Gastrocnemius medialis (tissue), 4 donors: ENCODE results near the gene DCAF6. TPM values are rescaled to one million over a fixed set of nuclear protein-coding genes. Genes with fewer than 3 reads are reported as not detected.
A peak's percentile ranks its signal among the peaks of the same experiment; 100 is the strongest.

Experiments used
- ATAC-seq, 2 donors: fragments of 150-250 bp; one replicate each; pipeline ENCODE4 v1.9.1; 2016
- DNase-seq, 2 donors: peaks; one replicate each; pipeline ENCODE4 v3.0.0-alpha.2; 2019
- H3K27ac ChIP-seq, 4 donors: fragments of 200-600 bp; sonication (generic); 1 replicate in 1 of 4; 2 replicates in 3 of 4; pipeline ENCODE4 v1.5.1; 2016 to 2018; ENCODE audit warnings: mild to moderate bottlenecking in 2 of 4, moderate library complexity in 1 of 4
- H3K27me3 ChIP-seq, 3 donors: fragments of 200-600 bp; sonication (generic) in 2 of 3; 1 replicate in 1 of 3; 2 replicates in 2 of 3; pipeline versions ENCODE4 v1.5.1 to v1.6.0; 2016 to 2019; ENCODE audit warnings: mild to moderate bottlenecking in 1 of 3, moderate library complexity in 1 of 3
- H3K36me3 ChIP-seq, 2 donors: fragments of 200-600 bp; sonication (generic) in 1 of 2; one replicate each; pipeline ENCODE4 v1.5.1; 2017 to 2018
- H3K4me1 ChIP-seq, 2 donors: fragments of 200-600 bp; sonication (generic) in 1 of 2; one replicate each; pipeline ENCODE4 v1.5.1; 2016 to 2017; ENCODE audit warnings: mild to moderate bottlenecking in 2 of 2
- H3K4me3 ChIP-seq, 4 donors: fragments of 200-600 bp; sonication (generic) in 3 of 4; 1 replicate in 1 of 4; 2 replicates in 3 of 4; pipeline ENCODE4 v1.5.1; 2016 to 2019; ENCODE audit warnings: mild to moderate bottlenecking in 2 of 4
- H3K9me3 ChIP-seq, 3 donors: fragments of 200-600 bp; sonication (generic) in 2 of 3; 1 replicate in 1 of 3; 2 replicates in 2 of 3; pipeline ENCODE4 v1.5.1; 2016 to 2019
- POLR2A ChIP-seq, 2 donors: fragments of 450-650 bp; IDR thresholded peaks; one replicate each; pipeline ENCODE4 v1.6.1; 2017; ENCODE audit warnings: antibody characterized with exemption in 2 of 2, mild to moderate bottlenecking in 2 of 2, moderate library complexity in 2 of 2
- in situ Hi-C, 4 donors: fragments of 200-750 bp; cut with MboI; loops; one replicate each; pipeline versions ENCODE4 v1.15.0 to v1.8.0; 2017; ENCODE audit warnings: low sequenced_read_pairs in 4 of 4
- intact Hi-C: fragments of 100-400 bp; cut with DNase I; formaldehyde crosslinking; loops from one replicate; pipeline ENCODE4 v1.15.1; 2023; ENCODE audit warnings: low total_unique reads
- total RNA-seq, 4 donors: library from RNA; depleted of rRNA; stranded (reverse); fragments of >200 nt; gene quantifications; one replicate each; pipeline versions ENCODE4 v1.1.0 to v1.2.3, GENCODE V29; 2016
- TF ChIP-seq, protein P1 (sequence below), 5 experiments: fragments of 450-650 bp in 3 of 5; fragments of 200-600 bp in 2 of 5; sonication (generic) in 2 of 5; IDR thresholded peaks in 4 of 5; conservative IDR thresholded peaks in 1 of 5; 1 replicate in 4 of 5; 2 replicates in 1 of 5; pipeline ENCODE4 v1.5.1; 2016 to 2019; ENCODE audit warnings: antibody characterized with exemption in 5 of 5, mild to moderate bottlenecking in 3 of 5, moderate library complexity in 3 of 5

DCAF6 gene
- total RNA-seq, 4 donors from 2014 or later: 365 to 466 (median 389) TPM

DNA sequence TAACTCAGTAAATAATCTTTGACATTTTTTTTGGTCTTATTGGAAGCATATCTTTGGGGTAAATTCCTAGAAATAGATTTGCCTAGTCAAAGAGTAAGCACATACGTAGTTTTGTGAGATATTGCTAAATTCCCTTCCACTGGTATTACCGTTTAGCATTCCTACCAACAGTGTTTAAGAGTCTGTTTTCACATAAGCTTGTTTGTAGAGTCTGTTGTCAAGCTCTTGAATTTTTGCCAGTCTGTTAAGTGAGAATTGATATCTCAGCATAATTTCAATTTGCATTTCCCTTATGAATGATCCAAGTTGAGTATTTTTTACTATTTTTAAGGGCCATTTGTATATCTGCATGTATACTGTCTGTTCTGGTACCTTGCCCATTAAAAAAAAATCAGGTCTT lies 37.3 kb downstream of the DCAF6 start:
- TF ChIP-seq POLR2A (IDR thresholded peaks at IDR 0.05): no peak
- TF ChIP-seq, protein P1, sequence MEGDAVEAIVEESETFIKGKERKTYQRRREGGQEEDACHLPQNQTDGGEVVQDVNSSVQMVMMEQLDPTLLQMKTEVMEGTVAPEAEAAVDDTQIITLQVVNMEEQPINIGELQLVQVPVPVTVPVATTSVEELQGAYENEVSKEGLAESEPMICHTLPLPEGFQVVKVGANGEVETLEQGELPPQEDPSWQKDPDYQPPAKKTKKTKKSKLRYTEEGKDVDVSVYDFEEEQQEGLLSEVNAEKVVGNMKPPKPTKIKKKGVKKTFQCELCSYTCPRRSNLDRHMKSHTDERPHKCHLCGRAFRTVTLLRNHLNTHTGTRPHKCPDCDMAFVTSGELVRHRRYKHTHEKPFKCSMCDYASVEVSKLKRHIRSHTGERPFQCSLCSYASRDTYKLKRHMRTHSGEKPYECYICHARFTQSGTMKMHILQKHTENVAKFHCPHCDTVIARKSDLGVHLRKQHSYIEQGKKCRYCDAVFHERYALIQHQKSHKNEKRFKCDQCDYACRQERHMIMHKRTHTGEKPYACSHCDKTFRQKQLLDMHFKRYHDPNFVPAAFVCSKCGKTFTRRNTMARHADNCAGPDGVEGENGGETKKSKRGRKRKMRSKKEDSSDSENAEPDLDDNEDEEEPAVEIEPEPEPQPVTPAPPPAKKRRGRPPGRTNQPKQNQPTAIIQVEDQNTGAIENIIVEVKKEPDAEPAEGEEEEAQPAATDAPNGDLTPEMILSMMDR (IDR thresholded peaks at IDR 0.05 in 4 of 5, conservative IDR thresholded peaks at IDR 0.05 in 1 of 5): no peak
- H3K27ac ChIP-seq: peak overlapping the region in 3 of 4 donors; percentile 11 to 18 (median 18)
- H3K4me1 ChIP-seq: peaks cover 5 to 15% of the 10 kb centered on the region in 2 donors
- no peaks in the 10 kb centered on the region for H3K27me3 ChIP-seq
- in situ Hi-C loops (no loop called here), intact Hi-C loops (no loop called here)
- H3K36me3 ChIP-seq: peaks cover 0 to 24% of the 10 kb centered on the region in 2 donors
- H3K4me3 ChIP-seq: no peak overlapping the region
- H3K9me3 ChIP-seq: no peaks in the 10 kb centered on the region
- DNase-seq (no peak), ATAC-seq (no peak)

DNA sequence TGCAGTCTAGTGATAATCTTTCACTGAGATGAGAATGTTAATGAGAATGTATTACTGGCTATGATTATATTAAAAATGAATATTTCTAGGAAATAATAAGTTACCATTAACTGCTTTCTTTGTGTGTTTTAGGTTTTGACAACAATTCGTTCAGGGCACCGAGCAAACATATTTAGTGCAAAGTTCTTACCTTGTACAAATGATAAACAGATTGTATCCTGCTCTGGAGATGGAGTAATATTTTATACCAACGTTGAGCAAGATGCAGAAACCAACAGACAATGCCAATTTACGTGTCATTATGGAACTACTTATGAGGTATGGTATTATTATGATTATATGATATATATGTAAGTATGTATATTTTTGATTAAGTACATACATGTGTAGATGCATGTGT lies 38.2 kb downstream of the DCAF6 start:
- H3K4me3 ChIP-seq: no peak overlapping the region
- DNase-seq (no peak), ATAC-seq (no peak)
- H3K36me3 ChIP-seq: peaks cover 0 to 24% of the 10 kb centered on the region in 2 donors
- no peaks in the 10 kb centered on the region for H3K27me3 ChIP-seq
- no peaks in the 10 kb centered on the region for H3K9me3 ChIP-seq
- intact Hi-C loops (no loop called here), in situ Hi-C loops (no loop called here)
- H3K4me1 ChIP-seq: peaks cover 5 to 15% of the 10 kb centered on the region in 2 donors
- TF ChIP-seq POLR2A (IDR thresholded peaks at IDR 0.05): no peak
- TF ChIP-seq, protein P1 (IDR thresholded peaks at IDR 0.05 in 4 of 5, conservative IDR thresholded peaks at IDR 0.05 in 1 of 5): no peak
- no peak overlapping the region for H3K27ac ChIP-seq

DNA sequence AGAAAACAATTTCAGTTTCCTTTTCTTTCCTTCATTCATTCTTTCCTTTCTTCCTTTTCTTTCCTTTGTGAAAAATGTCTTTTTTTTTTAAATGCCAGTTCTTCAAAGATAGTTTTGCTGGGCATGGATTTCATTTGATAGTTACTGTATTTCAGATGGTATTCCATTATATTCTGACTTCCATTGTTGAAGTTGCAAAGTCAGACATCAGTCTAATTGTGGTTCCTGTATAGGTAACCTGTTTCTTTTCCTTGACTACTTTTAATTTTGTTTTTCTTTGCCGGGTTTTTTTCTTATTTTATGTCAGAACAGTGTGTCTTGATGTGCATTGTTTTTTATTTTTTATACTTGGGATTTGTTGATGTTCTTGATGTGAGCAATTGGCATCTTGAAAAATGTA lies 40.8 kb downstream of the DCAF6 start:
- DNase-seq (no peak), ATAC-seq (no peak)
- Histone ChIP-seq H3K4me3 (no peak overlapping the region), H3K27ac (no peak overlapping the region), H3K4me1 (peaks cover 5 to 15% of the 10 kb centered on the region in 2 donors), H3K36me3 (peaks cover 0 to 24% of the 10 kb centered on the region in 2 donors), H3K27me3 (no peaks in the 10 kb centered on the region), H3K9me3 (no peaks in the 10 kb centered on the region)
- no peak for TF ChIP-seq POLR2A (IDR thresholded peaks at IDR 0.05)
- TF ChIP-seq, protein P1 (IDR thresholded peaks at IDR 0.05 in 4 of 5, conservative IDR thresholded peaks at IDR 0.05 in 1 of 5): no peak
- in situ Hi-C loops: no loop called here
- intact Hi-C loops: no loop called here

DNA sequence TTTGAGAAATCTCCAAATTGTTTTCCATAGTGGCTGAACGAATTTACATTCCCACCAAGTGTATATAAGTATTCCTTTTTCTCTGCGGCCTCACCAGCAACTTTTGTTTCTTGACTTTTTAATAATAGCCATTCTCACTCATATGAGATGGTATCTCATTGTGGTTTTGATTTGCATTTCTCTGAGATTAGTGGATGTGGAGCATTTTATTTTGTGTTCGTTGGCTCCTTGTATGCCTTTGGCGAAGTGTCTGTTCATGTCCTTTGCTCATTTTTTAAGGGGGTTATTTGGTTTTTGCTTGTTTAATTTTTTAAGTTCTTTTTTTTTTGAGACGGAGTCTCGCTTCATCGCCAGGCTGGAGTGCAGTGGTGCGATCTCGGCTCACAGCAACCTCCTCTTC lies 45.5 kb downstream of the DCAF6 start:
- Histone ChIP-seq H3K4me1 (peaks cover 6 to 8% of the 10 kb centered on the region in 2 donors), H3K4me3 (no peak overlapping the region), H3K36me3 (peaks cover 0 to 8% of the 10 kb centered on the region in 2 donors), H3K27me3 (no peaks in the 10 kb centered on the region), H3K9me3 (no peaks in the 10 kb centered on the region), H3K27ac (no peak overlapping the region)
- ATAC-seq (no peak), DNase-seq (no peak)
- in situ Hi-C loops: no loop called here
- TF ChIP-seq, protein P1 (IDR thresholded peaks at IDR 0.05 in 4 of 5, conservative IDR thresholded peaks at IDR 0.05 in 1 of 5): no peak
- TF ChIP-seq POLR2A (IDR thresholded peaks at IDR 0.05): no peak
- intact Hi-C loops: no loop called here

DNA sequence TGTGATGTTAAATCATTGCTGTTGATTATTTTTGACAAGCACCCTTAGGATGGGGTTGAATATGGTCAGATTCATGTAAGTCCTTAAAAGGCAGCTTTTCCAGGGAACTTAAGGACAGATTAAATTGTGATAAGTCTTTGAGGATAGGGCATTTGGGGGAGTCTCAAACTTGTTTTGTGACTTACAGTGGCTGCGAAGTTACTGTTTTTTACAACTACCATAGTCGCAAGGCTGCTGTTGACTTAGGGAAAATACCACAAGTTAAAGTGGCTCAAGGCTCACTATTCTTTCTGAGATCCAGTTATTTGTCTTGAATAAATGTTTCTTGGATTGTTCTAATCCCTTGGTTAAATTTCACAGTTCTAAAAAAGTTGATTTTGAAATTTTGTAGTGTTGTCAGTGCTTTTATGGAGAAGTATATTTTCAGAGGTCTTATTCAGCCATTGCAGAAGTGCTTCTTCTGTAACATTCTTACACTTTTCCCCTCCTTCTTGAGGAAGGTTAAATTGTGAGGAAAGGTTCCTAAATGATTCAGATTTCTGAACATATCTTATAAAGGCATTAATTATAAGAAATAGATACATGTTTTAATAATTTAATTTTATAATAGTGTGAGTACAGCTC lies 47.4 kb downstream of the DCAF6 start:
- H3K27me3 ChIP-seq: no peaks in the 10 kb centered on the region
- no peaks in the 10 kb centered on the region for H3K36me3 ChIP-seq
- no peak for DNase-seq
- ATAC-seq: no peak
- H3K4me1 ChIP-seq: peaks cover 6 to 8% of the 10 kb centered on the region in 2 donors
- TF ChIP-seq, protein P1 (IDR thresholded peaks at IDR 0.05 in 4 of 5, conservative IDR thresholded peaks at IDR 0.05 in 1 of 5): no peak
- TF ChIP-seq POLR2A (IDR thresholded peaks at IDR 0.05): no peak
- H3K27ac ChIP-seq: no peak overlapping the region
- intact Hi-C loops: no loop called here
- no peaks in the 10 kb centered on the region for H3K9me3 ChIP-seq
- in situ Hi-C loops: no loop called here
- no peak overlapping the region for H3K4me3 ChIP-seq
